Ovary (tissue), 9 donors: ENCODE measurements around the gene CACNA2D1. TPM values are rescaled to one million over a fixed set of nuclear protein-coding genes. Genes with fewer than 3 reads are reported as not detected.

Source experiments
- DNase-seq, 5 donors: peaks; one replicate each; pipeline ENCODE4 v3.0.0-alpha.2; 2019 to 2020
- H3K27ac ChIP-seq, 2 donors: fragments of 200-600 bp; one replicate each; pipeline versions ENCODE4 v1.5.1 to v1.8.0; 2019 to 2022
- H3K27me3 ChIP-seq: fragments of 200-600 bp; one replicate; pipeline ENCODE4 v1.8.0; 2022
- H3K36me3 ChIP-seq: fragments of 200-600 bp; sonication (generic); one replicate; pipeline ENCODE4 v1.5.1; 2019
- H3K4me1 ChIP-seq: one replicate; pipeline ENCODE4 v1.8.1; 2013; ENCODE audit warnings: mild to moderate bottlenecking, moderate library complexity; ENCODE audit not compliant: insufficient read depth
- H3K4me3 ChIP-seq: fragments of 200-600 bp; sonication (generic); one replicate; pipeline ENCODE4 v1.5.1; 2017
- H3K9me3 ChIP-seq, 2 donors: fragments of 200-600 bp in 1 of 2; sonication (generic) in 1 of 2; one replicate each; pipeline versions ENCODE4 v1.5.1 to v1.8.1; 2013 to 2019; ENCODE audit warnings: mild to moderate bottlenecking in 1 of 2, moderate library complexity in 1 of 2
- CTCF ChIP-seq, 3 donors: fragments of 450-650 bp in 2 of 3; fragments of 200-600 bp in 1 of 3; IDR thresholded peaks; one replicate each; pipeline versions ENCODE4 v1.5.1 to v1.8.0; 2016 to 2022; ENCODE audit warnings: antibody characterized with exemption in 3 of 3, mild to moderate bottlenecking in 1 of 3
- EP300 ChIP-seq: sonication (generic); formaldehyde crosslinking; IDR thresholded peaks from one replicate; pipeline ENCODE4 v1.6.1; 2017; ENCODE audit warnings: antibody characterized with exemption
- POLR2A ChIP-seq: fragments of 450-650 bp; IDR thresholded peaks from one replicate; pipeline ENCODE4 v1.6.1; 2017; ENCODE audit warnings: antibody characterized with exemption, mild to moderate bottlenecking, moderate library complexity
- WGBS, 3 donors: extraction: QIAGEN DNeasy Blood & Tissue Kit in 1 of 3; methylation state at CpG; one replicate each; pipeline versions ENCODE4 v1.1.5 to v1.1.7; 2013 to 2017; 5-methylcytosine and 5-hydroxymethylcytosine counted together
- intact Hi-C, 4 donors: fragments of 100-400 bp; cut with DNase I; formaldehyde crosslinking; loops; one replicate each; pipeline versions ENCODE4 v1.11.0 to v1.15.1; 2022 to 2023
- polyA plus RNA-seq, 2 donors: library from polyadenylated mRNA; stranded (reverse); fragments of 200-250 nt in 1 of 2; fragments of 350-450 nt in 1 of 2; fragmentation: Illumina TruSeq in 1 of 2; extraction: RNeasy Lipid Tissue Mini Kit (QIAGEN cat#74804) in 1 of 2; gene quantifications; one replicate each; pipeline ENCODE4 v1.2.3, GENCODE V29; 2013 to 2014
- total RNA-seq, 7 donors: library from RNA; depleted of rRNA in 2 of 7; stranded (reverse); fragments of >200 nt in 2 of 7; fragmentation: NEBNext Ultra II Directional in 3 of 7; extraction: Animal tissue kit (Norgen Biotek cat#: 25700) in 3 of 7; gene quantifications; one replicate each; pipeline versions ENCODE4 v1.1.0 to v1.2.4, GENCODE V29; 2016 to 2023
- donor health status: DM: no; HTN: no; CAD: no; lungs with moderate emphysema.
- donor health status: DM: no; HTN: no; CAD: no.
- donor health status: Bipolar disorder and iron deficiency.
- donor health status: DM: yes; HTN: yes; CAD: no.
- donor health status: DM: no; HTN: no; CAD: no.
- donor health status: DM: yes; HTN: yes; CAD: no.

Gene CACNA2D1
- total and polyA plus RNA-seq, 9 donors = 6.6 to 34.2 (median 18.8) TPM

- no peak for DNase-seq
- H3K4me1 ChIP-seq = no peaks in the 10 kb centered on the region
- H3K9me3 ChIP-seq = no peaks in the 10 kb centered on the region
- WGBS, 3 donors = 0 to 97% (median 93%) methylated on average over 1 of the region's 1 CpG
- H3K27ac ChIP-seq = no peak overlapping the region
- no peaks in the 10 kb centered on the region for H3K36me3 ChIP-seq
- TF ChIP-seq EP300 (no peak), CTCF (IDR thresholded peaks at IDR 0.05) (no peak), POLR2A (no peak)
- H3K4me3 ChIP-seq = no peak overlapping the region
- intact Hi-C loops = no loop called here
- H3K27me3 ChIP-seq = no peaks in the 10 kb centered on the region
These were observed 79.5 kb downstream of the CACNA2D1 start for GRCh38 chr7:82364048-82364447.

- TF ChIP-seq POLR2A = no peak
- TF ChIP-seq EP300 = no peak
- no peak for TF ChIP-seq CTCF (IDR thresholded peaks at IDR 0.05)
- intact Hi-C loops = loop anchor here in 1 of 4 donors (2.0 kb wide), 1 partner anchor 67 kb away; no protein-coding TSS in a partner anchor
- Histone ChIP-seq H3K27me3 (no peaks in the 10 kb centered on the region), H3K4me3 (no peak overlapping the region), H3K36me3 (no peaks in the 10 kb centered on the region), H3K27ac (no peak overlapping the region), H3K9me3 (no peaks in the 10 kb centered on the region), H3K4me1 (no peaks in the 10 kb centered on the region)
- DNase-seq = no peak
- WGBS, 3 donors = 54 to 82% (median 62%) methylated on average over 2 of the region's 2 CpGs
These were observed 81.4 kb downstream of the CACNA2D1 start for GRCh38 chr7:82362129-82362706.

DNA sequence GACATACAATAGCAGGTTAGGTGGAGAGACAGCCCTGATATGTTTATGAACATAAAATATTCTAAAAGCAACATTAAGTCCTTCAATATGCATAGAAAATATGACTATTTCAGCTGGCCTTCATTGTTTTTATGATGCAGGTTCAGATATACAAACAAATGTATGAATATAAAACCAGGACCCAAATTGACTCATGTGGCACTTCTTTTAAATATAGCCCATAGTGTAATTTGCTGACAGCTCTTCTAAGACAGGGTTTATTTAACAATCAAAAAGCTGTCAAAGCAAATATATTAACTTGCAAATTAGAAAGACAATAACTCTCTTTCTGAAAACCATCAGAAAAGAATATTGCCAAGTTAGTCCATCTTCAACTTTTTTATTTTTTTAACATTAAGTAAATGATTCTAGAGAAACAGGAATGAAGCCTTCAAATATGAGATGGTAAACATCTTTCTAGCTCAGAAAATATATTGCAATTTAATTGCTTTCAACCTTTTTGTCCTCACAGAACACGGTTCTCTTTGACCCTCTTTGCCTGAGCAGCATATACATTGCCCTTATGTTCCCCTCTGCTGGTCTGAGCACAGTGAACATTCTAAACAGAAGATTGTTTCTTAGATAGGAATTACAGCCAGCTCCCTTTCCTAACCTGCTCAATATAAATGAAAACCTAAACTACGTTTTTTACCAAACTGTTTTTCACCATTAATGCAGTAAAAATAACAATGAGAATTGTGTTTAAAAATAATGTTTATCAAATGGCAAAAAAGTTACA lies 82.8 kb downstream of the CACNA2D1 start:
- Histone ChIP-seq H3K27me3 (no peaks in the 10 kb centered on the region), H3K4me3 (no peak overlapping the region), H3K4me1 (no peaks in the 10 kb centered on the region), H3K9me3 (no peaks in the 10 kb centered on the region), H3K36me3 (no peaks in the 10 kb centered on the region), H3K27ac (no peak overlapping the region)
- intact Hi-C loops = no loop called here
- 20 to 29% (median 28%) methylated on average over 2 of the region's 2 CpGs for WGBS, 3 donors
- TF ChIP-seq CTCF (IDR thresholded peaks at IDR 0.05) (no peak), POLR2A (no peak), EP300 (no peak)
- DNase-seq = no peak

GRCh38 chr7:82359426-82359825 lies 84.2 kb downstream of the CACNA2D1 start:
- H3K4me3 ChIP-seq = no peak overlapping the region

More at GRCh38 chr7:82359426-82359825, 84.2 kb downstream of the CACNA2D1 start:
- no peak overlapping the region for H3K27ac ChIP-seq
- intact Hi-C loops = no loop called here
- H3K4me1 ChIP-seq = no peaks in the 10 kb centered on the region
- no peak for DNase-seq
- TF ChIP-seq POLR2A (no peak), CTCF (IDR thresholded peaks at IDR 0.05) (no peak), EP300 (no peak)
- H3K9me3 ChIP-seq = no peaks in the 10 kb centered on the region
- no peaks in the 10 kb centered on the region for H3K36me3 ChIP-seq
- WGBS, 3 donors = 89 to 95% (median 91%) methylated on average over 3 of the region's 3 CpGs
- no peaks in the 10 kb centered on the region for H3K27me3 ChIP-seq
